Left cardiac atrium (tissue), 4 donors: ENCODE results near the gene MFSD6. TPM values are rescaled to one million over a fixed set of nuclear protein-coding genes. Genes with fewer than 3 reads are reported as not detected.

Experiments
- ATAC-seq, 2 donors: fragments of 200-7000 bp; cut with Tn5 transposase; one replicate each; pipeline ENCODE4 v1.9.1; 2020; ENCODE audit warnings: mild to moderate bottlenecking in 2 of 2, moderate library complexity in 2 of 2
- DNase-seq: peaks from one replicate; pipeline ENCODE4 v3.0.0-alpha.2; 2020
- intact Hi-C, 2 donors: fragments of 100-400 bp; cut with DNase I; formaldehyde crosslinking; loops; one replicate each; pipeline versions ENCODE4 v1.14.1 to v1.15.1; 2022 to 2023
- total RNA-seq, 2 donors: library from RNA; stranded (reverse); fragmentation: NEBNext Ultra II Directional; extraction: Animal tissue kit (Norgen Biotek cat#: 25700); gene quantifications; one replicate each; pipeline ENCODE4 v1.2.1, GENCODE V29; 2021
- donor health status: DM: no; HTN: yes; CAD: no.
- donor health status: DM: no; HTN: yes; CAD: no; lungs with severe emphysema.
- donor health status: DM: yes; HTN: yes; CAD: no.
- donor health status: Dilated cardiomyopathy.

The MFSD6 gene
- total RNA-seq, 2 donors from 2014 or later: 26.7 to 29.8 TPM

GRCh38 chr2:190513877-190514276 is 105.7 kb downstream of the MFSD6 start:
- no peak for ATAC-seq
- intact Hi-C loops: loop anchor here in 1 of 2 donors (10.0 kb wide), 1 partner anchor 429 kb away; no protein-coding TSS in a partner anchor

GRCh38 chr2:190514676-190515075 is 106.5 kb downstream of the MFSD6 start:
- intact Hi-C loops: loop anchor here in 1 of 2 donors (10.0 kb wide), 1 partner anchor 430 kb away; no protein-coding TSS in a partner anchor

More at GRCh38 chr2:190513877-190514276, 105.7 kb downstream of the MFSD6 start:
- no peak for DNase-seq

DNA sequence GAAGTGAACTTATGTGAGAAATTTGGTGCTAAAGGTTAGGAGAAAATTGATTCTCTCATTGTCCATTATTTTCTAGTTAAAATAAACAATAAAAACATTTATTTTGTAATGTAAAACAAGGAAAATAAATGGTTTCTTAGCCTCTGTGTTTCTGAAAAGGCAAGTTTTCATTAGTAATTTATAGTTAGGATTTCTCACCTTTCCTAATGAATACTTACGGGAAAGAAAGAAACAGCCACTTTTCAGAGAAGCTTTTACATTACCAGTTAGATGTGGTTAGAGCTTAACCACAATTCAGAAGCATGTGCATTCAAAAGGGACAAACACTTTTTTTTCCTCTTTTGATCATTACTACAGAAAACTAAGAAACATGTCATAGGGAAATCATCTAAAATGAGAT is 107.5 kb downstream of the MFSD6 start:
- intact Hi-C loops: loop anchor here in 1 of 2 donors (10.0 kb wide), 1 partner anchor 431 kb away; no protein-coding TSS in a partner anchor
- ATAC-seq (no peak), DNase-seq (no peak)

More at GRCh38 chr2:190514676-190515075, 106.5 kb downstream of the MFSD6 start:
- DNase-seq: no peak
- ATAC-seq: no peak

DNA sequence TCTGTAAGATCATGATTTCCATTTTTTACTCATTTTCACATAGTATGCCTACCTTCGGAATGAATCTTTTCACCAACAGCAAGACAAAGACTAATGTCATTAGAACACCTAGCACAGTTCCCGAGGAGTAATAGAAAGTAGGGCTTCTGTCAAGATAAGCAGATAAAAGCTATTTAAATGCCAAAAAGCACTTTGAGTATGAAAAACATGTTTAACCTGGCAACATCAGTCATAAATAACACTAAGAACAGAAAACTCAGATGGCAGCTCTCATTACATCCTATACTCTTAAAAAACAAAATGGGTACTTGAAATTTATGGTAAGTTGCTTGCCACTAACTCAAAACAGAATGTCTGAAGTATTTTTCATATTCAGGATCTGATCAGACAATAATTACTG is 109.3 kb downstream of the MFSD6 start:
- intact Hi-C loops: loop anchor here in 1 of 2 donors (10.0 kb wide), 1 partner anchor 433 kb away; no protein-coding TSS in a partner anchor
- ATAC-seq: no peak
- no peak for DNase-seq

- DNase-seq (no peak), ATAC-seq (no peak)
- intact Hi-C loops: loop anchor here in 1 of 2 donors (10.0 kb wide), 2 partner anchors 285 to 435 kb away; no protein-coding TSS in a partner anchor
These were observed 112.0 kb downstream of the MFSD6 start for GRCh38 chr2:190519975-190520767.

- DNase-seq (no peak), ATAC-seq (no peak)
- intact Hi-C loops: loop anchor here in 1 of 2 donors (10.0 kb wide), 1 partner anchor 280 kb away; no protein-coding TSS in a partner anchor
These were observed 116.8 kb downstream of the MFSD6 start for GRCh38 chr2:190524928-190525327.

DNA sequence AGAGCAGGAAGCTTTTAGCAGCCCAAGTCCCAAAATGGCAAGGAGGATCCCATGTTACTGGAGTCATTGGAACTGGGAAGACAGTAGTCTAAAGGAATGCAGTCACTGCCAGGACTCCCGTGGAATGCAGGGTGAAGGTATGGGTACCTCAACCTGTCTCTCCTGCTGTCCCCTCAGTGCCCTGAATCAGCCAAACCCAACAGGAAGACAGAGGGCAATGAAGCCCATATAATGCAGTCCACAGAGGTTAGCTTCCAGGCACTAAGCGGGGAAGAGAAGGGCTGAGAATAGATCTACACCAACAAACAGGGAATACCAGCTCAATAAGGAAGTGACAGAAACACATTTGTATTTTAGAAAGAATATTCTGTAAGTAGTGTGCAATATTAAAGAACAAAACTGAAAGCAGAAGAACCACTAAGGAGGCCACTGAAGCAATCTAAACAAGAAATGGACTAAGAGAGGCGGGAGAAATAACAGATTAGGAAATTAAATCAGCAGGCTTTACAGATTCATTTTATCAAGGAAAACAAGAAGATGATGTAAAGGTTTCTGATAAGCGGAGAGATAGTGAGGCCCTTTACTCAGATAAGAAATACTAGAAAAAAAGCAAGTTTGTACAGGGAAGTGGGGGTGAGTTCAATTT is 118.1 kb downstream of the MFSD6 start:
- DNase-seq (no peak), ATAC-seq (no peak)
- intact Hi-C loops: loop anchor here in 1 of 2 donors (10.0 kb wide), 1 partner anchor 279 kb away; no protein-coding TSS in a partner anchor

- intact Hi-C loops: loop anchor here in 1 of 2 donors (10.0 kb wide), 1 partner anchor 278 kb away; no protein-coding TSS in a partner anchor
- ATAC-seq: no peak
These were observed 119.1 kb downstream of the MFSD6 start for GRCh38 chr2:190527214-190527613.

GRCh38 chr2:190527918-190528317 is 119.8 kb downstream of the MFSD6 start:
- DNase-seq: no peak
- intact Hi-C loops: loop anchor here in 1 of 2 donors (10.0 kb wide), 1 partner anchor 277 kb away; no protein-coding TSS in a partner anchor
- no peak for ATAC-seq

More at GRCh38 chr2:190527214-190527613, 119.1 kb downstream of the MFSD6 start:
- DNase-seq: no peak

DNA sequence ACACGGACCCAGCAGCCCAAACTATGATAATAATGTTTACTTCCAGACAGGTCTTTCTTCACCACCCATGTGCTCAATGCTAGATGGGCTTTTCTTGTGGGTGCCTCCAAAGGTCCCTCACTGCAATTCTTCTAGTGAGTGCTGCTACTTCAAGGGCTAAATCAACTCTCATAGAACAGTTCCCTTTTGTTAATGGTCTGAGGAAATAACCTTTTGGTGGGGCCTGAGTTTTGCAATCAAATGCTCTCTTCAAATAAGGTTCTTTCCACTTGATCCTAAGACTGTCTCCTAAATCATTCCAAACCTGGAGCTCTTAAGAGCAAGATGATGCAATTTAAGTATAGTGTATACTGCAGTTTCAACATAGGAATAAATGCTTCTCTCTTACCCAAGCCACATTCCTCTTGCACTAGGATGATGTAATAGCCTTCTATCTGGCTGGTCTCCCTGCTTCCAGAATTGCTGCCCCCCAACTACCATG is 120.4 kb downstream of the MFSD6 start:
- intact Hi-C loops: loop anchor here in 1 of 2 donors (10.0 kb wide), 1 partner anchor 276 kb away; no protein-coding TSS in a partner anchor
- no peak for DNase-seq
- ATAC-seq: peak in 1 of 2 donors; percentile 16

DNA sequence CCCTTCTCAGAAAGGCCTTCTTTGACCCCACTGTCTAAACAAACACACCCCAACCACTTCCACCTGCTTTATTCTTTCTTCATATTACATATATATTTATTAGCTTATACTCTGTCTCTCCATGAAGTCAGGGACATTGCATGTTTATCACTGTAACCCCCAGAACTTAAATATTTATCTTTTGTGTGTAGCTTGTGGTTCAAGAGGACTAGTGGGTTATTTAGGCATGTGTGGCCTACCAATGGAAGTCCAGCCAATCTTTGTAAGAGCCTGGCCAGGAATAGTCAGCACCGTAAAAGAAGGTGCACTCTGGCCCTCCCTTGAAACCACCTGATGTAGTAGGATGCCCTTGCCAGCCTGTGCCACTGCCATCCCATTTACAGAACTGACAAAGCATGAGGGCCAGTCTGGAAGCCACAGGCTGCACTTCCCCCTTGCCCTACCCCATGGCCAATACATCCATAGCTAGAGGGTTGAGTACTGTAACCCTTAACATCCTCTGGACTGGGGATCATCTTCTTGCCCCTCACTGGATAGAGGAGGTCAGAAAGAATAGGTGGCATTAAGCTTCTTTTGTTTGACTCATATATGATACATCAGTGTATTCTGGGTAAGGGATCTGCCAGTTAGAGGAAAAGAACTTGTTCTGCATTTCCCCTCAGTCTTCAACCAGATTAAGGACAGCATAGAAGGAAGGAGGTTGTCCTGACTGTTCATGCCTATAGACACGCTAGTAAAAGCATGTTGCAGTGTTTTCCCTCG is 121.5 kb downstream of the MFSD6 start:
- ATAC-seq: no peak
- intact Hi-C loops: loop anchor here (10.0 kb wide), 3 partner anchors 95 to 275 kb away; partner anchors contain the start of gene NAB1 (in 1 of the 2)

GRCh38 chr2:190530248-190530900 is 122.2 kb downstream of the MFSD6 start:
- intact Hi-C loops: loop anchor here (10.0 kb wide), 2 partner anchors 94 to 114 kb away; partner anchors contain the start of gene NAB1 (in 1 of the 2)
- DNase-seq: no peak
- ATAC-seq: no peak

More for the DNA sequence above, 121.5 kb downstream of the MFSD6 start:
- no peak for DNase-seq

DNA sequence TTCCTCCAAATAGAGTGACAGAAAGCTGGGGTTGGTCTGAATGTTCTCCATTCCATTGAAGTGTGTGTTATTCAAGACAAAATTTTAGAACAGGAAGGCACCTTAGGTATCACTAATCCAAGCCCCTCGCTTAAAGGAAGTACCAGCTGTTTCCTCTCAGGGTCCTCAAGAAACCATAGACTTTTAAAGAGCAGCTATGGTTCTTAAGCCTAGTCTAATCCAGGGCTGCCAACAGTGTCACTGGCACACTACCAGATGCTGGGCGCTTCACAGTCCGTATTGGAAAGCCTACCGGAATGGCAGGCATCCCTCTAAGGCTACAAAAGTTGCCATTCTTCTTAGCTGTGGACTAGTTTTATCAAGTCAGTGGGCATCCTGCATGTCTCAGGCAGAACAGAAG is 124.4 kb downstream of the MFSD6 start:
- no peak for DNase-seq
- intact Hi-C loops: loop anchor here (10.0 kb wide), 2 partner anchors 92 to 112 kb away; partner anchors contain the start of gene NAB1 (in 1 of the 2)
- no peak for ATAC-seq

DNA sequence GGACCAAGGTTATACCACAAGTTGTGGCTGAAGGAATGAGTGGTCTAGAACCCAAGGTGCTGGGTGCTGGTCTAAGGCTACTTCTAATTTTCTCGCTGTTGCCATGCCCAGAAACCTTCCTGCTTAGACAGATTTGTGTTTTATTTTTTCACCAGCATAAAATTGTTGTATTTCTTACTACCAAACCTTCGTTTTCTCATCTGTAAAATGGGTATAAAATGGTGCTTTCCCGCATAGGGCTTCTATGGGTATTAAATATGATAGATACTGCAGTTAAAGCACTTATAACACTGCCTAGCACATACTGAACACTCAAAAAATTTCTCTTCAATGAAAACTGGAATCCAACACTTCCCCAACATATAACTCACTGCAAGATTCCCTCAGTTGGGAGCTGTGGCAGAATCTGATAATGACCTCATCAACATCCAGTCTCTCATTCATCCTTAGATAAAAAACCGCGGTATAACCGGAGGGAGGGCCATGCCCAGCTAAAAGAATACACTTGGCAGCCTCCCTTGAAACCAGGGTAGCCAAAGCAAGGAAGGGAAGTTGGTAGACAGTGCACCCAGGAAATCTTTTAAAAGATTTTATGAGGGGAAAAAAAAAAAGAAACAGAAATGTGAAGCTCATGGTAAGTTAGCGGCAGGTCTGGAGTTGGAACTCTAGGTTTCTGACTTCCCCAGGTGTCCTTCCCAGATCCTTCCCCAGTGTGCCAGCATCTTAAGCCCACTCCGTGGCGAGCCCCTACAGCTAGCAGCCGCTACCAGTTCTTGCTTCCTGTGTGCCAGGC is 125.2 kb downstream of the MFSD6 start:
- ATAC-seq (peak in 1 of 2 donors; percentile 3), DNase-seq (no peak)
- intact Hi-C loops: loop anchor here (10.0 kb wide), 2 partner anchors 91 to 111 kb away; partner anchors contain the start of gene NAB1 (in 1 of the 2)

DNA sequence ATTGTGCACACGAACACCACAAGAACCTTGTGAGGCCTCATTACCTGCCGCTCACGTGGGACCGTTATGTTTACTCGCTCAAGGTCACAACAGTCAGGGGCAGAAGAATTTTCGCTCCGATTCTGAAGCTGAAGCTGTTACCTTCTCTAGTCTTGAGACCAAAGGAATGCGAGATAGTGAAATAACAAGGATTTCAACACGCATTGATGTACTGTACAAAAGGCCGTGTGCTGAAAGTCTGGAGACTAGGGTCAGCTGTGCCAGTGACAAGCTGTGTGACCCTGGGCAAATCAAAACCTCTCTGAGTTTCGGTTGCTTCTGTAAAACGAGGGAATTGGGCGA is 125.8 kb downstream of the MFSD6 start:
- DNase-seq (no peak), ATAC-seq (peak in 1 of 2 donors; percentile 7)
- intact Hi-C loops: loop anchor here (10.0 kb wide), 2 partner anchors 91 to 111 kb away; partner anchors contain the start of gene NAB1 (in 1 of the 2)

GRCh38 chr2:190534310-190535120 is 126.4 kb downstream of the MFSD6 start, which contains the start of gene NEMP2:
TSS of gene NEMP2 (minus strand) at chr2:190534722. CDS start at chr2:190534655, 67 bp downstream.
- intact Hi-C loops: loop anchor here (5.0 to 10.0 kb wide), 3 partner anchors 90 to 118 kb away; partner anchors contain the start of gene NAB1 (in 1 of the 2)
- DNase-seq (peak; percentile 87), ATAC-seq (peak; percentile 86 to 94)
